ENCODE measurements around the gene ACKR3.

Gene ACKR3

DNA sequence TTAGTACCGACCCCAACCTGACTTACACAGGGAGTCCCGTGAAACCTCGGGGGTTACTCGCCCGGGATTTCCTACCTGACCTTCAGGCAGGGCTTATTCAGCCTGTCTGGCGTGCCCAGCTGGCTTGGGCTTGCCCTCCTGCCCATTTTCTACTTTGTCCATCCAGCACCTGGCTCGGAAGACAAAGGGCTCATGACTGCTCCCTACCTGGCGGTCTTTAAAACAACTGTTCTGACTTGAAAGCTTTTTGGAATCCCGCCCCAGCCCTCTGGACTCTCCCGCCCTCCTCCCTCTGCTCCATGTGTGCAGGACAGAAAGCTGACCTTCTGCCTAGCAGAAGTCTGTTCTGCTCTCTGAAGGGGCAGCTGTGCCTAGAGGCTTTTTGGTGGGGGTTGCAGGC lies 43.1 kb downstream of the ACKR3 start:
- no peak for DNase-seq

DNA sequence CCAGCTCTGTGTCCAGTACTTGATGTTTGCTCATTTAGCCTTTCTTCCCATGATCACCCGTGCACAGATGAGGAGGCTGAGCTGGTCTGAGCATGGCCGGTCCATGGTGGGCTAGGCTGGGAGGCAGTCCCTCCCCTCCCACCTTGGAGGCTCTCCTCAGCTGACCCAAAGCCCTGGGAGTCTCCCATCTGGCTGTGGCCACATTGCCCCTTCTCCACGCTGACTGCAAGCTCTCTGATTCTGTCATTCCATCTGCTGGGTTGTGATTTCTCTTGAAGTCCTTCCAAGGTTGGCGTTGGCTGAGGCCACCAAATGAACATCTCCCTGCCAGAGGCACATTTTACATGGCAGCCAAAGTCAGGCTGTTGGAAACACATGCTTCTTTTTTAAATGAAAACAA lies 44.0 kb downstream of the ACKR3 start:
- DNase-seq, result no peak

DNA sequence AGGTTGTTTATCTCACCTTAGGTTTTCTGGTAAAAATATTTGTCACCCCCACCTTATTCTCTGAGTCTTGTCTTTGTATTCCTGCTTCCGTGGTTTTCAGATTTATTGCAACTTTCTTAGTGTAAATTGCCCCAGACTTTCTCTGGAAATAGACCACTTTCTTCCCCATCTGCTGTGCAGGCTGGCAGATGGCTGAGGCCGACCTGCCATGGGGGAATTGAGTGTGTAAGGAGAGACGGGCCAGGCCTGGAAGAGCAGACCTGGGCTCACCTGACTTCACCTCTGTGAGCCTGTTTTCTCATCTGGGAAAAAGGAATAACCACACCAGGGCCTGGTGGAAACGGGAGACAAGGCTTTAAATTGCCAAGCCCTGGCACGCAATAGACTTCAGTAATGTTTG lies 44.9 kb downstream of the ACKR3 start:
- DNase-seq, result no peak

- no peak for DNase-seq
Measured at GRCh38 chr2:236616031-236616430, 46.4 kb downstream of the ACKR3 start.

DNA sequence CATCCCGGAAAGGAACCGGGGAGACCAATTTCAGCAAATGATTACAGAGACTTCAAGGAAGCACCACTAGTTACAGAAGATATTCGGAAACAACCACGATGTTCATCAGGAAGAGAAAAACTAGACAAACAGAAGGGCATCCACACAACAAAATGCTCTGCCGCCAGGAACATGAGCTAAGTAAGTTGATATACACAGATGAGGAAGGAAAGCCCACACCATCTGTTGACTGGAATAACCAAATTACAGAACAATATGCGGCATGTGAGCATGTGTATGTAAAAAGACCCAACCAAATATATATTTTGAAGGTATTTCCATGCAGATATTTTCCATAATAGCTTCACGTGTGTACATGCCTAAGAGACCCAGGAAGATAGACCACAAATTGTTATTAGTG lies 47.0 kb downstream of the ACKR3 start:
- DNase-seq, result no peak

- no peak for DNase-seq
Measured at GRCh38 chr2:236617221-236617737, 47.7 kb downstream of the ACKR3 start.

GRCh38 chr2:236617796-236618195 lies 48.2 kb downstream of the ACKR3 start:
- DNase-seq, result no peak

DNA sequence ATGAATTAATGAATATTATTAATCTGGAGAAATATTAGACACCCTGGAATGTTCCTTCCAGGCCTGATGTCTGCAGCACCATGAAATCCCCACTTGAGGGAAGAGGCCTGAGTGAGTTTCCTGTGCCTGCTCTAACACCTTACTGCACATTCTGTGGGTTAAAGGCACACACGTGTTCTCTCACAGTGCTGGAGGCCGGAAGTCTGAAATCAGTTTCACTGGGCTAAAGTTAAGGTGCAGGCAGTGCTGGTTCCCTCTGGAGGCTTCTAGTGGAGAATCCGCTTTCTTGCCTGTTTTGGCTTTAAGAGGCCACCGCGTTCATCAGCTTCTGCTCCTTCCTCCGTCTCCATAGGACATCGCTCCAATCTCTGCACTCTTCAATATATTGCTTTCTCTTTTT lies 48.7 kb downstream of the ACKR3 start:
- no peak for DNase-seq

- DNase-seq, result no peak
Measured at GRCh38 chr2:236619910-236620612, 50.4 kb downstream of the ACKR3 start.

- DNase-seq, result no peak
Measured at GRCh38 chr2:236621786-236622185, 52.2 kb downstream of the ACKR3 start.

DNA sequence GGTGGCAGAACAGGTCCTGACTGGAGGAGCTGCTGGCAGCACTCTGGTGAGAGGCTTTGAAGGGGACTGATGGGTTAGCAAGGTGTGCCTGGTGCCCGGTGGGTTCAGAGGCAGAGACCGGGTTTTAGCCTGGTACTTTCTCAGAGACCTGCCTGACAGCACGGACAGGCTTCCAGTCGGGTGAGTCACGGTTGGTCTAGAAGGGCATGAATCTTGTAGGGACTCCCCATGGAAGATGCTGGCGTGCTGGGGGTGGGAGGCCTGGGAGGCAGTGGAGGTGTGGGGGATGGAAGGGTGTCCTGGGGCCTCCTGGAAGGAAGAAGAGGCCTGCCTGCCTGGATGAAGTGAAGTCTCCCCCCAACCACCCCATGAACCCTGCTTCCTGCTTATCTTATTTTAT lies 52.6 kb downstream of the ACKR3 start:
- DNase-seq, result no peak

DNA sequence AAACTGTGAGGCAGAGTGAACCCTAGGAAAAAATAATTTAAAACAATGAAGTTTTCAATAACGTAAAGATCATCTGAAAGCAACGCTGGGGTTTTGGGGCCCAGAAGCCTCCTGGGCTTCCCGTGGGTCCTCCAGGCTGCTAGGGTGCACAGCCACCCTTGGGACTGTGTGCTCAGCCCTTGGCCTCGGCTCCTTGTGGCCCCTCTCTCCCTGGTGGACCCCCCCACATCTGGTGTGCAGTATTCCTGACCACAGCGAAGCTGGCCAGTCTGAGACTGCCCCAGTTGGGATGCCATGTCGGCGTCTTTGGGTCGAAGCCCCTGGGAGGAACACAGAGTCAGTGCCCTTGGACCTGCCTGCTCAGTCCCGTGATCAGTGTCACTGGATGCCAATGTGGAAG lies 53.0 kb downstream of the ACKR3 start:
- DNase-seq, result no peak

GRCh38 chr2:236623816-236624215 lies 54.2 kb downstream of the ACKR3 start:
- no peak for DNase-seq

- DNase-seq, result no peak
Measured at GRCh38 chr2:236625156-236625690, 55.6 kb downstream of the ACKR3 start.

- DNase-seq, result no peak
Measured at GRCh38 chr2:236626391-236627150, 56.9 kb downstream of the ACKR3 start.

GRCh38 chr2:236627193-236627592 lies 57.6 kb downstream of the ACKR3 start:
- DNase-seq, result no peak

- no peak for DNase-seq
Measured at GRCh38 chr2:236627841-236628240, 58.2 kb downstream of the ACKR3 start.

DNA sequence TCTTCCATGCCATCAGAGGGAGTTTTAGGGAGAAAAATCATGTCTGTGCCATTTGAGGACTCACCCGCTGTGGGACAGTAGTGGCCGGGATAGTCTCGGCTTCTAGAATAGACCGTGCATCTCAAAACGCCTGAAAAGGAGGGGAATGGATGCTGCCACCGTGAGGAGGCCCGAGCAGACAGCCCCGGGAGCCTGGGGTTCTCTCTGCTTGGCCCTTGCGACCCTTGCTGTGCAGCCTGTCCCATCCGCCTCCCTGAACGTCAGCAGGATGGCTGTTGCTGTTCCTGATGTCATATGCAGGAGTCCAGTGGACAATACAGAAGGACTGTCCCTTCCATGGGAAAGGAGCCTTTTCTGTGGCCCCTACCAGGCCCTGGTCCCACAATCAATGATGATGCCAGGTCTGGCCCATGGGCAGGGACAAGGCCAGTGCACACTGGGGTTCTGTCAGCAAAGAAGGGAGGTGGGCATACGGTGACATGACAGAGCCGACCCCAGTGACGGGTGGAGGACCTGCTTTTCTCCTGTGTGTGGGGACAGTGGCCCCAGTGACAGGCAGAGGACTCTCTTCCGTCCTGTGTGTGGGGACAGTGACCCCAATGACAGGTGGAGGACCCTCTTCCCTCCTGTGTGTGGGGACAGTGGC lies 58.8 kb downstream of the ACKR3 start:
- no peak for DNase-seq

DNA sequence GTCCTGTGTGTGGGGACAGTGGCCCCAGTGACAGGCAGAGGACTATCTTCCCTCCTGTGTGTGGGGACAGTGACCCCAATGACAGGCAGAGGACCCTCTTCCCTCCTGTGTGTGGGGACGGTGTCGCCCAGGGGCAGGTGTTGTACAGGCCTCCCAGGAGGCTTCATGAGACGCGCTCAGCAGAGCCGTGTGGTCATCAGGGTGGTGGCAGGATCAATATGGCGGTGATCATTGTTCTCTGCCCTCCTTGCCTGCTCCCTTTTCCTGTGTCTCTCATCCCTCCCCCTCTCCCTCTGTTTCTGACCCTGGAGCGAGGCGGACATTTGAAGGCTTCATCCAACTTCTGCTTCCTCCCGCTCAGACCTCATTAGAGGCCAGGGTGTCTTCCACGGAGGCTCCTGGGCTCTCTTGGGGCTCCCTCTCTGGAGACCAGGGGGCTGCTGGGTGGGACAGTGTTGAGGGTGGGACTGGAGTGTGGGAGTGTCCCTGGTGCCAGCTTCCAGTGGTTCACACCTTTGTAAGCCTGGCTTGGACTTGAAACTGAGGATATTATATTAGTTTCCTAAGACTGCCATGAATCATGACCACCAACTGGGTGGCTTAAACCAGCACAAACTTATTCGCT lies 59.5 kb downstream of the ACKR3 start:
- DNase-seq, result no peak

- DNase-seq, result no peak
Measured at GRCh38 chr2:236629961-236630872, 60.6 kb downstream of the ACKR3 start.

DNA sequence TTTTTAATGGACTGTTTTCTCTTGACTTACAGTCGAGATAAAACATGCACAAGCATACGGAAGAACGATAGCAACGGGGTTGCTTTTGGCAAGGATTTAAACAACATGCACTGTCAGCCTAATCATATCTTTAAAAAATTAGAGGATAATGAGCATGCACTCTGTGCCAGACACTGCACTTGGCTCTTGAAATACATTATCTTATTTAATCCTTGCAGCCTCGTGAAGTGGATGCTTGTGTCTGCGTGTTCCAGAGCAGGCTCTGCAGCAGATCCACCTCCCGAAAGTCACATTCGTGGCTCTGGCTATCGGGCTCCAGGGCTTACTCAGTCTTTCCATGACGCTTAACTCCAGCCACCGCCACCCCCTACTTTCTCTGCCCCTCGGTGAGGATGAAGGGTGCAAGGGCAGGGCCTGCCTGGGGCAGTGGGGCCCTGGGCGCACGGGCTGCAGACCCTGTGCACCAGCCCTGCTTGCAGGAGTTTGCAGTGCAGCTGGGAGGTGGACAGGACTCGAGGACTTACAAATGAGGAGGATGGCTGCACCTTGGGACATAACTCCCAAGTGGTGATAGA lies 61.7 kb downstream of the ACKR3 start:
- DNase-seq, result no peak

DNA sequence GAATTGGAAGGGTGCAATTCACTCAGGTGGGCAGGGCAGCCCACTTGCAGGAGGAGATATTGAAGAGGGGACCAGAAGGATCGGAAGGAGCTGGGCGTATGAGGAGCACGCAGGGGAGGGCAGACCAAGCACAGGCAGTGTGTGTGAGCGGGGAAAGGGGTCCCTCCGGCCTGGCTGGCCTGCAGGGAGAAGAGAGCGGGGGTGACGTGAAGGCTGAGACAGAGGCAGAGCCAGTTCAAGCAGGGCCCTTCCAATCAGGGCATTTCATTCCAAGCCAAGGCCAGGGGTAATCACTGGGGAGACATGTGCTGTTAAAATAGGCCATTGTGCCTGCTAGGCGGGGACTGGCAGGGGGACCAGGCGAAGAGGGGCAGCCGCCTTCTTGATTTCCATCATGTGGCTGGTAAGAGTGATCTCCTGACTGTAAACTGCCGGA lies 62.2 kb downstream of the ACKR3 start:
- DNase-seq, result no peak
